AG04449 (cell line): ENCODE results near the gene CLMN.

Experiments used
- CTCF ChIA-PET: fragments of 350-600 bp; formaldehyde crosslinking; extraction: SDS; loops from one replicate; lab custom pipeline; 2021; ENCODE audit warnings: antibody characterized with exemption; lab: Yijun Ruan, JAX
- POLR2A ChIA-PET: fragments of 400-600, 350-600 bp; formaldehyde crosslinking; extraction: SDS; loops from one replicate; lab custom pipeline; 2020; ENCODE audit warnings: antibody characterized with exemption, inconsistent platforms; lab: Yijun Ruan, JAX
- DNase-seq: peaks from one replicate; pipeline ENCODE4 v3.0.0-alpha.2; 2010; ENCODE audit warnings: low read depth, low spot score
- H3K4me3 ChIP-seq: 2 replicates; pipeline ENCODE4 v1.5.1; 2011; ENCODE audit warnings: low read depth, mild to moderate bottlenecking, control low read depth, low read length
- TF ChIP-seq, protein P1 (sequence below): IDR thresholded peaks from one replicate; pipeline ENCODE4 v1.5.1; 2011; ENCODE audit warnings: mild to moderate bottlenecking, moderate library complexity, low read length, control low read depth, inconsistent platforms; ENCODE audit not compliant: insufficient read depth; ENCODE audit errors: missing control alignments

The CLMN gene

GRCh38 chr14:95196826-95197545 lies 122.7 kb downstream of the CLMN start:
- CTCF ChIA-PET = no interaction called here
- POLR2A ChIA-PET = no interaction called here
- DNase-seq = no peak
- no peak overlapping the region for H3K4me3 ChIP-seq
- TF ChIP-seq, protein P1, sequence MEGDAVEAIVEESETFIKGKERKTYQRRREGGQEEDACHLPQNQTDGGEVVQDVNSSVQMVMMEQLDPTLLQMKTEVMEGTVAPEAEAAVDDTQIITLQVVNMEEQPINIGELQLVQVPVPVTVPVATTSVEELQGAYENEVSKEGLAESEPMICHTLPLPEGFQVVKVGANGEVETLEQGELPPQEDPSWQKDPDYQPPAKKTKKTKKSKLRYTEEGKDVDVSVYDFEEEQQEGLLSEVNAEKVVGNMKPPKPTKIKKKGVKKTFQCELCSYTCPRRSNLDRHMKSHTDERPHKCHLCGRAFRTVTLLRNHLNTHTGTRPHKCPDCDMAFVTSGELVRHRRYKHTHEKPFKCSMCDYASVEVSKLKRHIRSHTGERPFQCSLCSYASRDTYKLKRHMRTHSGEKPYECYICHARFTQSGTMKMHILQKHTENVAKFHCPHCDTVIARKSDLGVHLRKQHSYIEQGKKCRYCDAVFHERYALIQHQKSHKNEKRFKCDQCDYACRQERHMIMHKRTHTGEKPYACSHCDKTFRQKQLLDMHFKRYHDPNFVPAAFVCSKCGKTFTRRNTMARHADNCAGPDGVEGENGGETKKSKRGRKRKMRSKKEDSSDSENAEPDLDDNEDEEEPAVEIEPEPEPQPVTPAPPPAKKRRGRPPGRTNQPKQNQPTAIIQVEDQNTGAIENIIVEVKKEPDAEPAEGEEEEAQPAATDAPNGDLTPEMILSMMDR = no peak

GRCh38 chr14:95196268-95196667 lies 123.4 kb downstream of the CLMN start:
- TF ChIP-seq, protein P1 = no peak
- CTCF ChIA-PET = no interaction called here
- no peak for DNase-seq
- POLR2A ChIA-PET = no interaction called here
- no peak overlapping the region for H3K4me3 ChIP-seq

GRCh38 chr14:95195031-95195430 lies 124.7 kb downstream of the CLMN start:
- ChIA-PET CTCF (no interaction called here), POLR2A (no interaction called here)
- no peak for DNase-seq
- no peak overlapping the region for H3K4me3 ChIP-seq
- TF ChIP-seq, protein P1 = no peak

- no peak for DNase-seq
- TF ChIP-seq, protein P1 = no peak
- CTCF ChIA-PET = no interaction called here
Observed at GRCh38 chr14:95193081-95193480, 126.6 kb downstream of the CLMN start.

GRCh38 chr14:95192311-95192710 lies 127.4 kb downstream of the CLMN start:
- no peak for DNase-seq
- H3K4me3 ChIP-seq = no peak overlapping the region
- ChIA-PET POLR2A (no interaction called here), CTCF (no interaction called here)
- TF ChIP-seq, protein P1 = no peak

More at GRCh38 chr14:95193081-95193480, 126.6 kb downstream of the CLMN start:
- H3K4me3 ChIP-seq = no peak overlapping the region
- POLR2A ChIA-PET = no interaction called here

DNA sequence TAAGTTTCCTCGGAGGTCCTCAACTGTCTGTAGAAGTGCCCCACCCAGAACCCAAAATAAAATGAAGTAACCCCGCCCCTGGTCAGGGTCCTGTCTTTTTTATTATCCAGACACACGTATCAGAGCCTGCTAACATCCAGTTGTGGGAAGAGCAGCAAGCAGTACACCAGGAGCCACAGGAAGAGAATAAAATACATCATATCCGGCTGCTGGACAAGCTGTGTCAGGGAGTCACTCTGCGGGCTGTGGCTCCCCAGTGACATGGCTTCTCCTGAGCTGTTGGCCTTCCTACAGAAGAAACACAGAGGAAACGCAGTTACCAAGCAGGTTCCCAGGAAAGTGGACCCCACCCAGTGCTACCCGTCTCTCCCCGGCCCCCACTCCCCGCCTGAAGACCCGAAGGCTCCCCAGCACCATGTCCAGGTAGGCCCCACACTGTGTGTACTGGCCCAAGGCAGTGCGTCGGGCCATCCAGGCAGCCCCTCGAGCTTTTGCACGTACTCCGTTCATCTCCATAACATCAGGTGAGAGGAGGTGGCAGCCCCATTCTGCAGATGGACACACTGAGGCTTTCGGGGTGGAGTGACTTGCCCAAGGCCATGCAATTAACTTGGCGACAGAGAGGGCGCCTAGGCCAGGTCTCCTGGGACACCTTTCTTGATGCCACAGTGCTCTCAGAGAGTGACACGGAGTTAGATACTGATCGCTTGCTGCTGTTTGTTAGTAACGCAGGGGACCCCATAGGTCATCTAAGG lies 128.1 kb downstream of the CLMN start:
- TF ChIP-seq, protein P1 = no peak
- ChIA-PET POLR2A (no interaction called here), CTCF (no interaction called here)
- H3K4me3 ChIP-seq = no peak overlapping the region
- no peak for DNase-seq
